ENCODE measurements around the gene ASPG.

GRCh38 chr14:104114421-104115130 lies 29.1 kb downstream of the ASPG start:
- no peak for TF ChIP-seq CTCF (IDR thresholded peaks at IDR 0.05)
- TF ChIP-seq REST (IDR thresholded peaks at IDR 0.05; ENCODE audit: insufficient read depth in 1 of 2, low read depth in 2 of 2, low read length in 1 of 2), result no peak
- TF ChIP-seq SIN3A (IDR thresholded peaks at IDR 0.05; ENCODE audit: borderline replicate concordance, insufficient read depth, low read depth, low read length), result no peak
- TF ChIP-seq POLR2AphosphoS5 (IDR thresholded peaks at IDR 0.05; ENCODE audit: low read depth, low read length), result no peak
- no peak for TF ChIP-seq TCF7L2 (IDR thresholded peaks at IDR 0.05; ENCODE audit: low read depth, low read length)

Measured in Panc1 (cell line).